GM12872 (cell line): Measurements from ENCODE around the gene MPPED2.

ENCODE experiments used
- TF ChIP-seq, protein P1 (sequence below): IDR thresholded peaks from 3 replicates; pipeline ENCODE4 v1.5.1; 2011; ENCODE audit warnings: low read depth, mild to moderate bottlenecking, low read length, moderate library complexity; ENCODE audit not compliant: insufficient read depth

MPPED2 gene, protein sequence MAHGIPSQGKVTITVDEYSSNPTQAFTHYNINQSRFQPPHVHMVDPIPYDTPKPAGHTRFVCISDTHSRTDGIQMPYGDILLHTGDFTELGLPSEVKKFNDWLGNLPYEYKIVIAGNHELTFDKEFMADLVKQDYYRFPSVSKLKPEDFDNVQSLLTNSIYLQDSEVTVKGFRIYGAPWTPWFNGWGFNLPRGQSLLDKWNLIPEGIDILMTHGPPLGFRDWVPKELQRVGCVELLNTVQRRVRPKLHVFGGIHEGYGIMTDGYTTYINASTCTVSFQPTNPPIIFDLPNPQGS

DNA sequence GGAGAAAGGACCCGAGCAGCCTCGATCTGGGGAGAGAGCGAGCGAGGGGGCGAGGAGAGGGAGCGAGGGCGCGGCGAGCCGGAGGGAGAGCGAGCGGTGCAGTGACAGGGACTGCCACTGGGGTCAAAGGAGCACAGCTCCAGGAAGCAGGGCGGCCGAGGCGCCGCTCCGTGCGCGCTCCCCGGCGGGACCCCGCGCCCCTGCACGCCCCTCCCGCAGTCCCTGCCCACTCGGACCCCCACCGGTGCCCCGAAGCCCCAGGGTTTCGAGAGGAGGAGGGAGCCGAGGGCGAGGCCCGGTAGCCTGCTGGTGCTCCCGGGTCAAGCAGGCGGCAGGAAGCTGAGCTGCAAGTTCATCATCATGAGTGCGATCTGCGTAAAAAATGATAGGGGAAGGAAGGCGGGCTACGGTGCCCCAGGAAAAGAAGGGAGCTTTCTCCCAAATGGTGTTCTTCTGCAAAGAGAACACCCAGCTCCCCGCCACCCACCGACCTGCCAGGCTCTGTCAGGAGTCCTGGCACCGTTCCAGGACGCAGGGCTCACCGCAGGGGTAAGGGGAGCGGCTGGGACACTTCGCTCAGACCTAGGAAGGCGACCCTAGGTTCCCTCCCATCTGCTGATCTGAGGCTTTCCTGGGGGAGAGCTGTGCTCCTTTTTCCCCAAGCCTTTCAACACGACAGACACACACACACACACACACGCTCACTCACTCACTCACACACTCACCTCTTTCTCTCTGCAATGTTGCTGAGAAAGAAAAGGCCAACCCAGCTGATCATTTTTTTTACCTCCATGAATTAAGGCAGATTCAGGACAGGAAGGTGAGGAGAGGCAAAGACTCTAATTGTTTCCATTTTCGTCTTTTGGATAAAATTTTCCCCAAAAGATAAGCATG, at the start of gene MPPED2:
TSS of gene MPPED2 (minus strand) at position 103 of the 894 bp plus-strand sequence. CDS start 5,980 bp downstream, outside the sequence.
- TF ChIP-seq, protein P1, sequence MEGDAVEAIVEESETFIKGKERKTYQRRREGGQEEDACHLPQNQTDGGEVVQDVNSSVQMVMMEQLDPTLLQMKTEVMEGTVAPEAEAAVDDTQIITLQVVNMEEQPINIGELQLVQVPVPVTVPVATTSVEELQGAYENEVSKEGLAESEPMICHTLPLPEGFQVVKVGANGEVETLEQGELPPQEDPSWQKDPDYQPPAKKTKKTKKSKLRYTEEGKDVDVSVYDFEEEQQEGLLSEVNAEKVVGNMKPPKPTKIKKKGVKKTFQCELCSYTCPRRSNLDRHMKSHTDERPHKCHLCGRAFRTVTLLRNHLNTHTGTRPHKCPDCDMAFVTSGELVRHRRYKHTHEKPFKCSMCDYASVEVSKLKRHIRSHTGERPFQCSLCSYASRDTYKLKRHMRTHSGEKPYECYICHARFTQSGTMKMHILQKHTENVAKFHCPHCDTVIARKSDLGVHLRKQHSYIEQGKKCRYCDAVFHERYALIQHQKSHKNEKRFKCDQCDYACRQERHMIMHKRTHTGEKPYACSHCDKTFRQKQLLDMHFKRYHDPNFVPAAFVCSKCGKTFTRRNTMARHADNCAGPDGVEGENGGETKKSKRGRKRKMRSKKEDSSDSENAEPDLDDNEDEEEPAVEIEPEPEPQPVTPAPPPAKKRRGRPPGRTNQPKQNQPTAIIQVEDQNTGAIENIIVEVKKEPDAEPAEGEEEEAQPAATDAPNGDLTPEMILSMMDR: peak; percentile 52; the same call in 2 of the 3 replicates

DNA sequence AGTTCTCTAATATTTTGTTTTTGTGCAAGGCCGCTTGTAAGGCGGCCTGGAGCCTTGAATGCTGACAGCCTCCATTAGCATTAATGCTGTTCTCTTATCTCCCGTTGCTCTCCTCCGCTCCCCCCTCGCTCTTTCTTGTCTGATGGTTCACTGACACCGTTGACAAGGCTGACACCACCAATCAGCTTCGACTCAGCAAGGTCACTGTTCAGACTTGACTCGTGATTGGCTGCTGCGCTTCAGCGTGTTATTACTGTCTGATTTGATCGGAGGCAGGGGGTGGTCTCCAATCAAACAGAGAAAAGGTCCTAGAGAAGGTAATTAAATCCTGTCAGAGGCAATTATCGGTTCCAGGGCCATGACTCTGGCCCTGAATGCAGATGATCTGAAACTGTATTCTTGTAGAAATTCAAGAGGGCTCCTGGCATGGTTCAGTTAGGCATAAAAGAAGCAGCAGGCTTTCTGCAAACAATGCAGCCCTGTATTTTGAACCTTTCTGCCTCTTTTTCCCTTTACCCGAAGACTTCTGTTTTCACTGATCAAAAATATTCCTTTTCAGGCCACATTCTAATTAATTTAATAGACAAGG, 49.3 kb upstream of the MPPED2 start:
- TF ChIP-seq, protein P1: no peak

DNA sequence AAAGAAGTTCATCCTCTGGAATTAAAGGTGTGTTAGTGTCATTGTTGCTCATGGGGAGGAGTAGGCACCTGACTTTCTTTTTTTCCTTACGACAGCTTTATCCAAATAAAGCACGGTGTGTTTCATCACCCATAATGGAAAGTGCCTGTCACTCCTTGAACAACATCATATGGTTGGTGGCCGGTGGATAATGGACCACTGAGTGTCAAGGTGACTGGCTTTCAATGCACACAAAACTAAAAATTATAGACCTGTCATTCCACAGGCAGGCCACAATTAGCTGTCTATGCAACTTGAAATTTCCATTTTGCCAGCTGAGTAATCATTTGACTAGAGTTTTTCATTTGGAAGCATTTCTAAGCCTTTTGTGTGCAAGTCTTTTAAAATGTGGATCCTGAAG, 45.0 kb upstream of the MPPED2 start:
- TF ChIP-seq, protein P1: no peak

DNA sequence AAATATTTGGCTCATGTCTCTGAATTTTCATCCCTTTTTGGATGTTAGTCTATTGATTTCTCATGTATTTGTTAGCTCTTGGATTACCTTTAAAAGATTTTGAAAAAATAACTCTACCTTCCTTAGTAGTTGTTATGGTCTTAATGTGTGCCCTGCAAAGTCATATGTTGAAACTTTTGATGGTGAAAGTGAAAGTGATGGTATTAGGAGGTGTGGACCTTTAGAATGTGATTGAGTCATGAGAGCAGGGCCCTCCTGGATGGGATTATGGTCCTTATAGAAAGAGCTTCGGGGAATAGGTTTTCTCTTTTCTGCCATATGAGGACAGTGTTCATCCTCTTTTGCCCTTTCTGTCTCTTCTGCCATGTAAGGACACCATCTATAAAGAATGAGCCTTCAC, 33.6 kb upstream of the MPPED2 start:
- TF ChIP-seq, protein P1: no peak

DNA sequence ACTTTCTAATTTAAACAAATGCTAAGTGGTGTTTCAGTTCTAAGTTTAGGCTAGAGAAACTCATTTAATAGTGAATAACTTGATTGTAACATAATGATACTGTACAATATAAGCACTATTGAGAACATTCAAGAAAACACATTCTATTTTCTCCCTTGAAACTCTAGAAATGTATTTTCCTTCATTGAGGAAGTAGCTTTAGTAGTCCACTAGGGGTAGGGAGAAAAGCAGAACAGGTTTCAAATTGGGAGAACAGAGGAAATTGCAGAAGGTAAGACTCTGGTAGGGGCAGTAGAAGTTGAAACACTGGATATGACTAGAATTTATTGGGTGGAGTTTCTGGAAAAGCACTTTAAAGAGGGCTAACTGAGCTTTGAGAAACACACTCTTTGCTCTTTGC, 31.6 kb upstream of the MPPED2 start:
- TF ChIP-seq, protein P1: no peak

DNA sequence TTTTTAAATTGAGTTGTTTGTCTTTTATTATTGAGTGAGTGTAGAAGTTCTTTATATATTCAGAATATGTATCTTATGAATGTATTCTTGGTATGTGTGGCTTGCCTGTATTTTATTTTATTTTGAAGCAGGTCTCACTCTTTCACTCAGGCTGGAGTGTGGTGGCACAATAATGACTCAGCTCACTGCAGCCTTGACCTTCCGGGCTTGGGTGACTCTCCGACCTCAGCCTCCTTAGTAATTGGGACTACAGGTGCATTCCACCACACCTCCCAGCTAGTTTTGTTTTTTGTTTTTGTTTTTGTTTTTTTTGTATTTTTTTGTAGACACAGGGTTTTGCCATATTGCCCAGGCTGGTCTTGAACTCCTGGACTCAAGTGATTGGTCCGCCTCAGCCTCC, 24.5 kb upstream of the MPPED2 start:
- TF ChIP-seq, protein P1: no peak

DNA sequence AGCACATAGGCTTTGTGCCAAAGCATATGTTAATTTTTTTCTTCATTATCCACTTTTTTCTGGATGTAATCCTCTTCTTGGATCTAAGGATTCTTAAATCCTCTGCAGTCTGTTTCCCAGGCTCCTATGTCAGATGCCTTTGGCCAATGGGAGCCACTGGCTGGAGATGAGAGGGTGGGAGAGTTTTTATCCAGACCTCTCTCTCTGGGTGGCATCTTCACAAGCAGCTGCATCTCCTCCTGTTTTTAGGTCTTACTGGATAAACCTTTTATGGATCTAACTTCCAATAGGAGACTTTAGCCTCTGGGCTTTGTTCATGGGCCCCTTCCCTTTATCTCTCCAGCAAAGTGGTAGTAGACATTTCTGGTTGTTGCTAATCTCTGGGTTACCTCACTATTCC, 22.4 kb upstream of the MPPED2 start:
- TF ChIP-seq, protein P1: no peak
